Epithelial cell of proximal tubule (primary cell): ENCODE results near the gene TP53TG3E. TPM values are rescaled to one million over a fixed set of nuclear protein-coding genes. Genes with fewer than 3 reads are reported as not detected.
"Not testable (repeated sequence)": the region's sequence is repeated elsewhere in the genome, so short reads cannot be mapped to it uniquely, and the experiment has no call there.

Experiments
- DNase-seq: peaks from one replicate; pipeline ENCODE4 v3.0.0-alpha.2; 2011; ENCODE audit warnings: low read depth
- H3K4me3 ChIP-seq: 2 replicates; pipeline ENCODE4 v1.5.1; 2011; ENCODE audit warnings: low read depth, mild to moderate bottlenecking, low read length
- total RNA-seq: library from RNA; depleted of rRNA; stranded (reverse); fragments of >200 nt; gene quantifications from 2 replicates; pipeline ENCODE4 v1.2.3, GENCODE V29; 2015

The TP53TG3E gene
- not detected in 2 replicates for total RNA-seq

- not testable (repeated sequence) for DNase-seq, H3K4me3 ChIP-seq
Observed at GRCh38 chr16:33304006-33304405, at the start of gene TP53TG3E. TP53TG3E (plus strand) TSS chr16:33304306; CDS start chr16:33304374, 68 bp downstream.

GRCh38 chr16:33336226-33337012, 32.3 kb downstream of the TP53TG3E start:
- not testable (repeated sequence) for DNase-seq, H3K4me3 ChIP-seq

GRCh38 chr16:33337627-33338542, 33.8 kb downstream of the TP53TG3E start:
- DNase-seq, H3K4me3 ChIP-seq: not testable (repeated sequence)

- DNase-seq, H3K4me3 ChIP-seq: not testable (repeated sequence)
Observed at GRCh38 chr16:33338543-33338951, 34.4 kb downstream of the TP53TG3E start.

- not testable (repeated sequence) for H3K4me3 ChIP-seq
Observed at GRCh38 chr16:33339093-33340061, 35.3 kb downstream of the TP53TG3E start.

More at GRCh38 chr16:33339093-33340061, 35.3 kb downstream of the TP53TG3E start:
- DNase-seq, result not testable (repeated sequence)

Other genes with a start within 250 kb of the TP53TG3E start
- not detected in 2 replicates for gene TP53TG3C, start 110.1 kb upstream of the TP53TG3E start, total RNA-seq
- gene TP53TG3B, start 56.5 kb downstream of the TP53TG3E start, total RNA-seq, result not detected in 2 replicates
- gene TP53TG3F, start 155.3 kb downstream of the TP53TG3E start, total RNA-seq, result not detected in 2 replicates